DMS79 (cell line): Measurements from ENCODE around the gene ATOH8.
A peak's percentile ranks its signal among the peaks of the same experiment; 100 is the strongest.

Experiments
- DNase-seq: peaks from one replicate; lab custom pipeline; 2025; lab: John Stamatoyannopoulos, UW

The ATOH8 gene

DNA sequence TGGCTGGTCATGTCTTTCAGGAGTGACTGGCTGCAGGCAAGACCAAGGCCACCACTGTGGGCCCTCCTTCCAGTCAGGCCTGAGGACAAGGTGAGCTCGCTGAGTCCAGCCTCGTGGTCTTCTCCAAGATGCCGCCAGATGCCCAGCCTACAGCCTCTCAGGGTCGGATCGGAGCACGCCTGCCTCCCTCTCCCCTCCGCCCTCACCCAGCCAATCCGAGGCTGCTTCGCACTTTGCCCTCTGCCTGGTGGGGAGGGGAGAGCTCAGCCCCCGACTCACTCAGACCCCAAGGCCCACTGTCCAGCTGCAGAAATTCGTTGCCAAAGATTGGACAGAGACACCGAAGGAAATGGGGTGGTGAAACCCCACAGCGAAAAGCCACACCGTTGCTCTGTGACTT is 33.1 kb downstream of the ATOH8 start:
- no peak for DNase-seq

DNA sequence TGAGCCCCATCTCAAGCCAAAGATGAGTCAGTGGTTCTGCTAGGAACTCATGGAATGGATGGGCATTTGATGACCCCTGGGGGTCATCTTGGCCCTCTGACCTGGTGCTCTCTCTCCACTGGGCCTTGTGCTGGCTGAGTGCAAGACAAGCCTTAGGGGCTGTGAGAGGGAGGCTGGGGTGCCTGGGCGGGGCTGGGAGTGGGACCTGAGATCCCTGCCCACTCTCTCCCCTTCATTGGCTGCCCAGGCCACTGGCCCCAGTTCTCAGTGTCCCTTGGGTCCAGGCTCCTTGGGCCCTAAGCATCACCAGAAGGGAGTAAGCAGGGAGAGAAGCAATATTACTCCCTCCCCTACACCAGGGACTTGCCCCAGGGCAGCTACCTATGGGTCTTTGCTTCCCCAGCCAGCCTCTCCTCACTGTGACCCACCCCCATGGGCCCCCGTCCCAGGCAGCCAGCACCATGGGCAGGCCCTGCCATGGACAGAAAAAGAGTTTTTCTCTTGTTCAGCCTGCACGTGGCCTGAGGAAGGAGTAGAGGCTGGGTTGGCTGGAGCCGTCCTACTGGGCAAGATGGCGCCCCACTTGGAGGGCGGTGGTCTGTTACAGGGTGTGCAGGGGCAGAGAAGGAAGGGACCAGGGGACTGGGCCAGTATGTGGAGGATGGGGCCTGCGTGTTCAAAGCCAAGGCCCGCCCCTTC is 33.6 kb downstream of the ATOH8 start:
- no peak for DNase-seq

GRCh38 chr2:85787981-85788340 is 34.2 kb downstream of the ATOH8 start:
- DNase-seq: no peak

DNA sequence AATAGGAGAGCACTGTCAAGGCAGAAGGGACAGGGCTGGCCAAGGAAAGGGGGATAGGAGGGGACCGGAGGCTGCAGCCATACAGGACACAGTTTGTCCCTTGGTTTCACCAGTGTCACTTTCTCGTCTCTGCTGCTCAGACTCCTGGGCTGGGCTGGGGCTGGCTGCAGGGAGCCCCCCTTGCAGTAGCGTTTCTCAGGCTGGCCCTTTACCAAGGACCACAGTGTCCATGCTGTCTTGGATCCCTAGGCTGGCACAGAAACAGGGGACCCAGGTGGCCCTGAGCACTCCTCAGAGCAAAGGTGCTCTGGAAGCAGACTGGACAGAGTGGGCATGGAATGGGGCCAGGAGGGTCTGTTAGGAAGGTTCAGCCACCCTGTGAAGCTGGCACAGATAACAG is 34.8 kb downstream of the ATOH8 start:
- no peak for DNase-seq

DNA sequence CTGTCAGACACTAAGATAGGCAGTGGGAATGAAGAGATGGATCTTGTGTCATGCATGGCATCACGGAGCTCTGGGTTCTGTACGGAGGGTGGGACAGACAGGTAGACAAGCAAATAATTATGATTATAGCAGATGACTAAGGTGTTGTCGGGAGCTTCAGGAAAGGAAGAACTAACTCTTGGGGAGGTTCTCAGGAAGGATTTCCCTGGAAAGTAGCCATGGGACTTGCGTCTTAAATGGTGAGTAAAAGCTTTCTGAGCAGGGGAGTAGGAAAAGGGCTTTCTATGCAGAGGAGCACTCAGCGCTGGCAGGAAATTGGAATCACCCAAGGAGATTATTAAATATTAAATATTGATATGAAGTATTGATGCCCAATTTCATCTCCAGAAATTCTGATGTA is 35.5 kb downstream of the ATOH8 start:
- DNase-seq: no peak

GRCh38 chr2:85790032-85790431 is 36.2 kb downstream of the ATOH8 start:
- no peak for DNase-seq

- DNase-seq: peak; percentile 23
Observed at GRCh38 chr2:85790499-85791188, 36.9 kb downstream of the ATOH8 start.

DNA sequence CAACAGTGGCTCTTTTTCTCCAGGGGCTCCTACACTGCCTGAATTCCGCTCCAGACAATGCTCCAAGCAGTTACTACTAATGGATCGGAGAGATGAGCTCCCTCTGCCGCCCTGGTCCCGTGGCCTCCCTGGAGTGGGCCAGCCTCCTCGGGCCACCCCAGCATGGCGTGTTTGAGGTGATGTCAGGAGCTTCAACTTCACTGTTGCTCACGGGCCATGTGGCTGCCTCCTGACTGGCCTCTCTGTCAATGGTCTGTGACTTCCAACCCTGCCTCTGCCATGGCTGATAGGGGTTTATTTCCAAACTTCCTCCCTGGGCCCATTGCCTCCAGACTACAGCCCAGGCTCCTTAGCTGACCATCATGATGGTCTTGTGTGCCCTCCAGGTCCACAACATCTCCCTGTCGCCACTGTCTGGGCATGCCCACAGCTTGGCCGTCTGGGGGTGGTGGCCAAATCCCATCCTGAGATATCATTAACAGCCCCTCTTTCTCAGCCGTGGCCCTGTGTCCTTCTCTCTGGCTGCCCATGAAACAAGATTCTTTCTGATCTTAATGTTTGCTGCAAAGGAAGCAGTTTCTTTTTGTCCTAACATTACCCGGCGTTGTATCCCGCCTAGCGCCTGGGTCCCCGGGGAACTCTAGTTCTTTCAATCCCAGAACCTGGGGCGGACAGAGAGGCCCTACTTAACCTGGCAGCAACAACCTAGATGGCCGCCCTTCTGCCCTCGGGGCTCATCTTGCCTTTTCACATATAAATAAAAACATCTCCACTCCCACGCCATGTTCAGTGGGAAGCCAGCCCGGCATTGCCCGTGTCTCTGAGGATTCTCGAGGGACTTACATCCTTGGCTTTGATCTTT is 38.1 kb downstream of the ATOH8 start:
- no peak for DNase-seq

DNA sequence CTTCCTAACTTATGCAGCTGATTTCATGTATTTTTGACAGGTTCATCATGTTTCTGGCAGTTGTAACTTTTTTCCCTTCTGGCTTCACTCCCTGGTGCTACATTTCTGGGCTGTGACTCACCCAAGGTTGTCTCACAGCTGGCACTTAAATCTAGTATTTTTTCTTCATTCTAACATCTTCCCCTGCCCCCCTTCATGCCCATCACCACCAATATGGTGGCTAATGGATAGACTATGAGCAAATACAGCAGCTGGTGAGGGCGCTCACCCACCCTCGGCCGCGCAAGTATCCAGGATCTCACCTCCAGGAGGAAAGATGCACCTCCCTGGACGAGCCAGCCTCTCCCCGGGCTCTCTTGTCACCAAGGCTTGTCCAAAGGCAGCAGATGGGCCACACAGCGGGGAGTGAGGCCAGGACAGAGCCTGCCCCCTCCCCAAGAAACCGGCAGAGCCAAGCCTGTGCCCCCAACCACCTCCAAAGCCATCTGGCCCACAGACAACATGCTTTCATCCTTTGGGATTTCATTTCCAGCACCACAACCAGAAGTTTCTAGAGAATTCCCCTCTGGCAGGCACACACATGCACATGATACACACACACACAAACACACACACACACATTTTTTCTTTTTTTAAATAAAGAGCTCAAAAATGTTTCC is 39.1 kb downstream of the ATOH8 start:
- no peak for DNase-seq

GRCh38 chr2:85793584-85793983 is 39.8 kb downstream of the ATOH8 start:
- DNase-seq: no peak

DNA sequence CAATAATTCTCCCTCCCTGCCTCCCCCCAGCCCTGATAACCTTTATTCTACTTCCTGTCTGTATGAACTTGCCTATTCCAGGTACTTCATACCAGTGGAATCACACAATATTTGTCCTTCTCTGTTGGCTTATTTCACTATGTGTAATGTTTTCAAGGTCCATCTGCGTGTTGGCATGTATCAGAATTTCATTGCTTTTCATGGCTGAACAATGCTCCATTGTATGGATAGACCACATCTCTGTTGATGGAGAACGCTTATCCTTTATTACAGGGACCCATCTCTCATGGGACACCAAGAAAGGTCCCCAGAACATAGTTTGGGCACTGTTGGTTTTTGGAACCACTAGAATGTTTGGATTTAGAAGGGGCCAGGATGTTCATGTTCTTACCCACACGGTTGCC is 40.2 kb downstream of the ATOH8 start:
- DNase-seq: no peak

- peak; percentile 14 for DNase-seq
Observed at GRCh38 chr2:85794491-85795121, 40.8 kb downstream of the ATOH8 start.

GRCh38 chr2:85795331-85796045 is 41.7 kb downstream of the ATOH8 start:
- no peak for DNase-seq

GRCh38 chr2:85796046-85796340 is 42.2 kb downstream of the ATOH8 start:
- DNase-seq: no peak

DNA sequence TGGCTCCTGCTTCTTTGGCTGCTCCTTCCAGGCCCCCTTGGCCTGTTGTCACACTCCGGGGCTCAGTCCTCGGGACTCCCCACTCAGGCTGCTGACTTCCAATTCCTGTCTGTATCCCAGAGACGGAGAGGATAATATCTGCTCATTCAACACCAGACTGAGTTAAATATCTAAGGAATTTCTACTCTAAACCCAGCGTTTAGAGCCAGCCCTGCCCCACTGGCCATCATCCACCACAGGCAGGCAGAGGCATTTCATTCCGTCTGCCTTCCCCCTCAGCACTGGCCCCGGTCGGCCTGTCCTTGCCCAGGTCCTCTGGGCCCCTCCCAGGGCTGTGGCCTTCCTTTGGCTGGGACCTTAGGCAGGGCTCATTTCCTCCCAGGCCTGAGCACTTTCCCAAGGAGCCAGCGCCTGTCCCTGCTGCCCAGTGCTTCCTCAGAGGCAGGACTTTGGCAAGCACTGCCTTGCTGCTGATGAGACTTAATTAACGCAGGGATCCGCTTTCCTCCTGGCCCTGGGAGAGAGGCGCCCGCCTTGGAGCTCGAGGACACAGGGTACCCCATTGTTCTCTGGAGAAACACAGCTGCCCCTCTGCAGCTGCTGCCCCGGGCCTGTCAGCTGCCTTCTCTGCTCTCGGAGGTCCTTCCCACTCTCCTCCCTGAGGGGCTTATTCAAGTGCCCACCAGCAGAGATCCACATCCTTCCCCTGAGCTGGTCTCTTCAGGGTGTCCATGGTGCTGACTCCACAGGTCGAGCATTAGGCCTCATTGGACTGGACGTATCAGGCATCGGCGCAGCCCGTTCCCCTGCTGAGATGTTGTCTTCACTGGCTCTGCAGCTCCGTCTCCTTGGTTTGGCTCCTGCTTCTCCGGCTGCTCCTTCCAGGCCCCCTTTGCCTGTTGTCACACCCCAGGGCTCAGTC is 42.8 kb downstream of the ATOH8 start:
- no peak for DNase-seq

- DNase-seq: no peak
Observed at GRCh38 chr2:85797263-85797660, 43.5 kb downstream of the ATOH8 start.

DNA sequence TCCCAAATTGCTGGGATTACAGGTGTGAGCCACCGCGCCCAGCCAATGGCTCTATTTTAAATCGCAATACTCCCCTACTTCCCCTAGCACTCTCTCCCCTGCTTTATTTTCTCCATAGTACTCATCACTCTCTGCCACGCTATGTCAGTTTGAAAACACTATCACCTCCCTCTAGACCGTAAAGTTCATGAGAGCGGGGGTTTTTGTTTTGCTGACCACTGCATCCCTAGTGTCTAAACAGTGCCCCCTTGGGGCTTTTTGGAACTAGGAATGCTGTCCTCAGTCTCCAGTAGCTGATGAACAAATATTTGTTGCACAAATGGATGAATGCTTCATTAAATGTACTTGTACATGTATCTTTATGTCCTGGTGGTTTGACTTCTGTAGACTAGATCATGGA is 44.1 kb downstream of the ATOH8 start:
- DNase-seq: no peak

- DNase-seq: no peak
Observed at GRCh38 chr2:85799215-85799956, 45.6 kb downstream of the ATOH8 start.

DNA sequence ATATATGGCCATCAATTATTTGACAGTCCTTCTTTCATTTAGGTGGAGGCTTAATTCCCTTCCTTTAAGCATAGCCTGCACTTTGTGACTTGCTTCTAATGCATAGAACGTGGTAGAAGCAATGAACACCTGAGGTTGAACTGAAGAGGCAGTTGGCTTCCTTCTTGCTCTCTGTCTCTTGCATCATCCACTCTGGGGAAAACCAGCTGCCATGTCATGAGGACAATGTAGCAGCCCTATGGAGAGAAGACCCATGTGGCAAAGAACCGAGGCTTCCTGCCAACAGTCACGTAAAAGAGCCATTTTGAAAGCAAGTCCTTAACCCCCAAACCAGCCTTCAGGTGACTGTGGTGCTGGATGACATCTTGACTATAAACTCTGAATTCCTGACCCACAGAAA is 46.8 kb downstream of the ATOH8 start:
- DNase-seq: no peak

DNA sequence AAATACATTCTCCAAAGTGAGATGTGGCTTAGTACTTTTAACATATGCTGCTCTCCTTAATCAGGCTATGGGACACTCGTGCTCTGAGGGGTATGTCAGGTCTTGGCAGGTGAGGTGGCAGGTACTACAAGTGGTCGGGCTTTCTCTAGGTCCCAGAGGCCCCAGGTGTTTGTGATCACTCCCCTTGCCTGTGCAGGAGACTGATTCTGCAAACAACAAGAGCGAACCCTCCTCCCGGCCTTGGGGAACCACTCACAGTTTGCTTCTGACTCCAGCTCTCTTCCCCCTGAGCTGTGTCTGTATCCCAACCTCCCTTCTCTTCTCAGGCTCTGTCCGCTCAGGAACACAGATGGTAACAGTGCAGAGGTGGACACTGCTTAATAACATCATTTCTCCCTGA is 48.1 kb downstream of the ATOH8 start:
- no peak for DNase-seq
